GM21526 (cell line): ENCODE measurements around the gene VIL1.

Experiments used
- ATAC-seq: cut with Tn5 transposase; IDR thresholded peaks from one replicate; pipeline ENCODE4 v1.9.1; 2021; ENCODE audit warnings: moderate library complexity; ENCODE audit not compliant: unreplicated experiment, low FRiP score

Gene VIL1

DNA sequence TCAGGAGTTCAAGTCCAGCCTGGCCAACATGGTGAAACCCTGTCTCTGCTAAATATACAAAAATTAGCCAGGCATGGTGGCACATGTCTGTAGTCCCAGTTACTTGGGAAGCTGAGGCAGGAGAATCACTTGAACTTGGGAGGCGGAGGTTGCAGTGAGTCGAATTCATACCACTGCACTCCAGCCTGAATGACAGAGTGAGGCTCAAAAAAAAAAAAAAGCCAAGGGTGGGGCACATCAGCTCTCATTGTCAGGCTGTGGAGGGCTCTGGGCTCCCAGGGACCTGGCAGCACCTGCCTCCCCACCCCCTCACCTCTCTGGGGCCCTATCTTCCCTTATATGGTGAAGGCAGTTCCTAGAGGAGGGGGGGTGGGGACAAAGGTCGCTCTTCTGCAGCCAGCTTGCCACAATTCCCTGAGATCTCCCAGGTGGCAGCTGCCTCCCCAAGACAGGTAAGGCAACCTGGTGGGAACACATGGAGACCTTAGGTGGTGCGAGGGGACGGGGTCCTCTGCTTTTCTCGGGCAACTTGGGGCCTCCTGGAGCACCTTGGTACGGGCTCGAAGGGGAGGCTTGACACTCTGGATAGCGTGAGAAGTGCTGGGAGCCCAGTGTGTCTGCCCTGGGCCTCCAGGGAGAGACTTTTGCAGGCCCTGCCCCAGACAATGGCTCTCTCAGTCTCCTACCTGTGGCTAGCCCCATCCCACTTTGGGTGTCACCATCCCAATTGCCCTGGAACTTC is at the start of gene VIL1:
TSS of gene VIL1 (plus strand) at position 407 of the 742 bp plus-strand sequence. CDS start 4,656 bp downstream, outside the sequence.
- no peak for ATAC-seq

DNA sequence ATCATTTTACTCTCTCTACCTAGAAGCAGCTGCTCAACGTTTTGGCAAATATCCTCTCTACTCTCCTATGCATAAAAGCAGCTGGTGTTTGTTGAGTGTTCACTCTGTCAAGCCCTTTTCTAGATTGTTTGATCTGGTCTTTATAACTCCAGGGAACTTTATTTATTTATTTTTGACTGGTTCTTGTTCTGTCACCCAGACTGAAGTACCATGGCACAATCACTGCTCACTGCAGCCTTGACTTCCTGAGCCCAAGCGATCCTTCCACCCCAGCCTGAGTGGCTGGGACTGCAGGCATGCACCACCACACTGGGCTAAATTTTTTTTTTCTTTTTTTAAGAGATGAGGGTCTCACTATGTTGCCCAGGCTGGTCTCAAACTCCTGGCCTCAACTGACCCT is 49.6 kb upstream of the VIL1 start:
- no peak for ATAC-seq

DNA sequence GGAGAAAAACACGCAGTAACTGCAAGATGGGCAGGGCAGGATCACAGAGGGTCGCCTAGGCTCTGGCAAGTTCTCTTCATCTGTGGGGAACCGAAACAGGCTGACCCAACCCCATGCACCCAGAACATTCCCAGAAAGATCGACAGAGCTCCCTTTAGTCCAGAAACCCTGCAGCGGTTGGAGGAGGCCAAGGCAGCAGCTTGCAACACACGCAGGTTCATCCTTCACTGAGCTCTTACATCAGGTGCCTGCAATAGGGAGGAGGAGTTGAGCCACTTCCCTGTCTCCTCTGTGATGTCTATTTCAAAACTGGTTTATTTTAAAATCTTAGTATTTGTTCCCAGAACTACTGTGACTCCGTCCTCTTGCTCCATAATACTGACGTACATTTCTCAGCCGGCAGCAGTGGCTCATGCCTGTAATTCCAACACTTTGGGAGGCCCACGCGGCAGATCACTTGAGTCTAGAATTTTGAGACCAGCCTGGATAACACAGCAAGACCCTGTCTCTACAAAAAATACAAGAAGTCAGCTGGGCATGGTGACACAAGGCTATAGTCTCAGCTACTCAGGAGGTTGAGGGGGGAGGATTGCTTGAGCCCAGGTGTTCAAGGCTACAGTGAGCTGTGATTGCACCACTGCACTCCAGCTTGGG is 48.4 kb upstream of the VIL1 start:
- no peak for ATAC-seq

DNA sequence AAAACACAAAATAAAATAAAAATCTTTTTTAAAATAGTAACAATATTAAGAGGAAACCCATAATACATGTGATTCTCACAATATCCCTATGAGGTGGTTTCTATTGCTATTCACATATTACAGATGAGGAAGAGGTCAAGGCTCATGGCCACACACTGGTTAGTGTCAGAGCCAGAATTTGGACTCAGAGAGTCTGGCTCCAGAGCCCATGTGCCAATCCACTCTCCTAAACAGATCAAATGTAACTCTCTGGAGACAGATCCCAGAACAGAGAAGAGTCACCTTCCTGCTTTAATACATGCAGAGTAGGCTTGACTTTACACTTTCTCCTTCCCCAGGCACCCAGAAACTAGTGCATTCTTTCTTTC is 47.0 kb upstream of the VIL1 start:
- no peak for ATAC-seq

DNA sequence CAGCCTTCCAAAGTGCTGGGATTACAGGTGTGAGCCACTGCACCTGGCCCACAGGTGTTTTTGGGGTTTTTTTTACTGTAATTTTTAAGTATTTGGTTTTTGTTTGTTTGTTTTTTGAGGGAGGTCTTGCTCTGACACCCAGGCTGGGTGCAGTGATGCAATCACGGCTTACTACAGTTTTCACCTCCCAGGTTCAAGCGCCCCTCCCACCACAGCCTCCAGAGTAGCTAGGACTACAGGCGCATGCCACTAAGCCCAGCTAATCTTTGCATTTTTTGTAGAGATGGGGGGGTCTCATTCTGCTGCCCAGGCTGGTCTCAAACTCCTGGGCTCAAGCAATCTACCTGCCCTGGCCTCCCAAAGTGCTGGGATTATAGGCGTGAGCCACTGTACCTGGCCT is 44.1 kb upstream of the VIL1 start:
- no peak for ATAC-seq

DNA sequence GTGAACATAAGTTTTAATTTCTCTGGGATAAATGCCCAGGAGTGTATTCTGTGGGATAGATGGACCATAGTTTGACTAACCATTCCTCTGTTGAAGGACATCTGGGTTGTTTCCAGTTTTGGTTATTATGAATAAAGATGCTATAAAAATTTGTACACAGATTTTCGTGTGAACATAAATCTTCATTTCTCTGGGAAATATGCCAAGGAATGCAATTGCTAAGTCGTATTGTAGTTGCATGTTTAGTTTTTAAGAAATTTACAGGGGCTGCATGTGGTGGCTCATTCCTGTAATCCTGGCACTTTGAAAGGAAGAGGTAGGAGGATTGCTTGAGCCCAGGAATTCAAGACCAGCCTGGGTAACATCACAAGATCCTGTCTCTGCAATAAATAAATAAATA is 43.7 kb upstream of the VIL1 start:
- ATAC-seq, result no peak

DNA sequence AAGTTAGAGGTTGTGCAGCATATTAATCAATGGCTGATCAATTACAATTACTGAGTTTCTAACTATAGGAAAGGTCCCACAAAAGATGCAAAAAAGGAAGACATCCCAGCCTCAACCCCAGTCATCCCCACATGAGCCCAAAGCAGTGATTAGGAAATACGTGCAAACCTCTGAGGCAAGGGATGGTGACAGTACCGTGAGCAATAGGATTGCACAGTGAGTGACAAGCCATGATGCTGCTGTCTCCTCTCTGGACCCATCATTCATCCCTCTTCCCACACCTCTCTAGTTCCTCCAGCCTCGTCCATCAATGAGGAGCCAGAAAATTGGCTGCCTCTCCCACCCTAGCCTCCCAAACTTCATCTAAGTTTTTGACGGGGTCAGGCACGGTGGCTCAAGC is 40.9 kb upstream of the VIL1 start:
- no peak for ATAC-seq

DNA sequence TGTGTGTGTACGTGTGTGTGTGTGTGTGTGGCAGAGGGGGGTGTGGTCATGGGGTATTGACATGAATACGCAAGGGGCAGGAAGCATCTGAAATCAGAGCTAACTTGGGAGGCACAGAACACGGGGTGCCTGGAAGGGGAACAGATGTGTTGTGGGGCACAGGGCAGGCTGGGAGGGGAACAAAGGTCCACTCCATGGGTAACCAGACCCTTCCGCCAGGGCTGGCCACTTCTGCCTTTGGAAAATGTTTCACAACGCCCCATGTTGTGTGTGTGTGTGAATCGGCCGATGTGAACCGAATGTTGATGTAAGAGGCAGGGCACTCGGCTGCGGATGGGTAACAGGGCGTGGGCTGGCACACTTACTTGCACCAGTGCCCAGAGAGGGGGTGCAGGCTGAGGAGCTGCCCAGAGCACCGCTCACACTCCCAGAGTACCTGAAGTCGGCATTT is 37.0 kb upstream of the VIL1 start, which contains the start of gene SLC11A1:
TSS of gene SLC11A1 (plus strand) at position 358 of the 451 bp plus-strand sequence. CDS start 96 bp downstream, outside the sequence.
- ATAC-seq, result no peak

DNA sequence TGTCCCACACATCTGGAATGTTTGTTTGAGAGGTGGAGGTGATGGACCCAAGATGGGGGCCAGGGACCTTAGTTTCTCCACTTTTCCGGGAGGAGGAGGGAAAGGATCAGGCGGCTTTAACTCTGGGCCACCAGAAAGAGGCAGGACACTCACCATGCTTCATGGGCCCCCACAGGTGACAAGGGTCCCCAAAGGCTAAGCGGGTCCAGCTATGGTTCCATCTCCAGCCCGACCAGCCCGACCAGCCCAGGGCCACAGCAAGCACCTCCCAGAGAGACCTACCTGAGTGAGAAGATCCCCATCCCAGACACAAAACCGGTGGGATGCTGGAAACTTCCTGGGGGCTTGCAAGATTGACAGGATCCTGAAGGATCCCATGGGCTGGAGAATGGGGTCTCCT is 36.1 kb upstream of the VIL1 start:
- ATAC-seq, result no peak

DNA sequence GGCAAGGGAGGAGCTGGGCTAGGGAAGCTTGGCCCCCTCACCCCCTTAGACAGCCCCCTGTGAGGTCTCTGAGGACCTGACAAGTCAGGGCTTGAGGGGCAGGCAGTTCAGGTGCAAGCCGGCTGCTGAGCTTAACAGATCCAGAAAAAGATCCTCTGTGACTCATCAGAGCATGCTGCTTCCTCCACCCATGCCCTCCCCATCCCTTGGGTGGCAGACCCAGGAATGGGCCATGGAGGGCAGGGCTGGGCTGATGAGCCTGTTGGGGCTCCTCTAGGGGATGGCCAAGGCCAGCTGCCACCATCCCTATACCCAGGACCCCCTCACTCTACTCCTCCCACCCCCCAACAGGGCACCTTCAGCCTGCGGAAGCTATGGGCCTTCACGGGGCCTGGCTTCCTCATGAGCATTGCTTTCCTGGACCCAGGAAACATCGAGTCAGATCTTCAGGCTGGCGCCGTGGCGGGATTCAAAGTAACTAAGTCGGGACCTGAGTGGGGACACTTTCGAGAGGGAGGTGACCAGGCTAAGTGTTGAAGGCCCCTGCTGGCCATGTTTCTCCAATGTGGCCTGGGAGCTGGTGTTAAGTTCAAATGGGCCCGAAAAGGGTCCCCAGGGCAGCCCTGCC is 34.9 kb upstream of the VIL1 start:
- ATAC-seq, result no peak

DNA sequence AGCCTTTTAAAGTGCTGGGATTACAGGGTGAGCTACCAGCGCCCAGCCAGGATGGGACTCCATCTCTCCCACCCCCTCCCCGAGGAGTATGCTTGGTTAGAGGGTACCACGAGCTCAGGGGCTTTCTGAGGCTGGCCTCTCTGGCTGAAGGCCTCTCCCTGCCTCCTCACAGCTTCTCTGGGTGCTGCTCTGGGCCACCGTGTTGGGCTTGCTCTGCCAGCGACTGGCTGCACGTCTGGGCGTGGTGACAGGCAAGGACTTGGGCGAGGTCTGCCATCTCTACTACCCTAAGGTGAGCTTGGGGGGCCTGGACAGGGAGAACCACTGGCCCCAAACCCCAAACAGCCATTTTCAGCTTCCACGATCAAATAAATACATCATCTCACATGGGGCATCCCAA is 33.9 kb upstream of the VIL1 start:
- no peak for ATAC-seq

DNA sequence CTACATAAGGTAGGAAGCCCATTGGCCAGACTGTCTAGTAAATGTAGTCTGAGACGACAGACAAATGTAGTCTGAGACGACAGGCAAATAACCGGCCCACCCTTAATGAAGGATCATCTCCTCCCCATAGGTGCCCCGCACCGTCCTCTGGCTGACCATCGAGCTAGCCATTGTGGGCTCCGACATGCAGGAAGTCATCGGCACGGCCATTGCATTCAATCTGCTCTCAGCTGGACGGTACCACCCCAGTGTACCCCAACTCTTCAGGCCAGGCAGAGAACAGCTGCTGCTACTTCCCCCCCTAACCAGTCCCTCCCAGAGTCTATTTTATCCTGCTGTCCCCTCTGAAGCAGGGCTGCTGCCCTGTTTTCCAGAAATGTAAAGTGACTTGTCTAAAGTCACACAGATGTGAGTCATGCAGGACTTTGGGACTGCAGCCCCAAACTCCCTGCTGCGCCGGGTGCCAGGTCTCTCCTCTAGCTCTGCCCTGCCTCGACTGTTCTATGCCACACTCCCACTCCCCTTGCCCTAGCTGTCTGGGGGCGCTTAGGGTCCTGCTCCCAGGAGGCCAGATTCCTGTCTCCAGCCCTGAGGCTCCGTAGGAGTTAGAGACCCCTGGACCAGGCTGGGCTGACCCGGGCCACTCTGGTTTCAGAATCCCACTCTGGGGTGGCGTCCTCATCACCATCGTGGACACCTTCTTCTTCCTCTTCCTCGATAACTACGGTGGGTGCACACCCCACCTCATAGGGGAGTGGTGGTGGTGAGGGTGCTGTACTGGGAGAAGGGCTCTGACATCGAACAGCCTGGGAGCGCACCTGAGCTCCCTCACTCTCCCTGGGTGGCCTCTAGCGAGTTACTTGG is 32.2 kb upstream of the VIL1 start:
- no peak for ATAC-seq

DNA sequence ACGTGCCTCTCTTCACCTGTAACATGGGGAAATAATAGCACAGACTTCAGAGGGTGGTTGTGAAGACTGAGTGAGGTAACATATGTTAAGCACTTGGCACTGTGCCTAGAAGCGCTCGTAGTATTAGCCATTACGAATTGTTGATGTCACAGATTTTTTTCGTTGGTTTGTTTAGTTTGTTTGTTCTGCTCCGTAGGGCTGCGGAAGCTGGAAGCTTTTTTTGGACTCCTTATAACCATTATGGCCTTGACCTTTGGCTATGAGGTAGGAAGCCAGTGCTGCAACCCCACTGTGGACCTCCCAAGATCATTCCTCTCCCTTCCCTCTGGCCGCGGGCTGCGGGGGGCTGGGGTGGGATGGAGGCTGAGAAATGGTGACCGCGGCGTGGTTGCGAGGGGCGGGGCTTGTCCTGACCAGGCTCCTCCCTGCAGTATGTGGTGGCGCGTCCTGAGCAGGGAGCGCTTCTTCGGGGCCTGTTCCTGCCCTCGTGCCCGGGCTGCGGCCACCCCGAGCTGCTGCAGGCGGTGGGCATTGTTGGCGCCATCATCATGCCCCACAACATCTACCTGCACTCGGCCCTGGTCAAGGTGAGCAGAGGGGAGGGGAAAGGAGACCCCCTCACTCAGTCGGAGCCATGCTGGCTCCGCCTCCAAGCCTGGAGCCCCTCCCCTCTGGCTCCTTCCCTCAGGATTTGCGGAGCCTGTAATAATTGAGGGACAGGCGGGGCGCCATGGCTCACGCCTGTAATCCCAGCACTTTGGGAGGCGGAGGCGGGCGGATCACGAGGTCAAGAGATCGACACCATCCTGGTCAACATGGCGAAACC is 31.3 kb upstream of the VIL1 start:
- ATAC-seq, result no peak

DNA sequence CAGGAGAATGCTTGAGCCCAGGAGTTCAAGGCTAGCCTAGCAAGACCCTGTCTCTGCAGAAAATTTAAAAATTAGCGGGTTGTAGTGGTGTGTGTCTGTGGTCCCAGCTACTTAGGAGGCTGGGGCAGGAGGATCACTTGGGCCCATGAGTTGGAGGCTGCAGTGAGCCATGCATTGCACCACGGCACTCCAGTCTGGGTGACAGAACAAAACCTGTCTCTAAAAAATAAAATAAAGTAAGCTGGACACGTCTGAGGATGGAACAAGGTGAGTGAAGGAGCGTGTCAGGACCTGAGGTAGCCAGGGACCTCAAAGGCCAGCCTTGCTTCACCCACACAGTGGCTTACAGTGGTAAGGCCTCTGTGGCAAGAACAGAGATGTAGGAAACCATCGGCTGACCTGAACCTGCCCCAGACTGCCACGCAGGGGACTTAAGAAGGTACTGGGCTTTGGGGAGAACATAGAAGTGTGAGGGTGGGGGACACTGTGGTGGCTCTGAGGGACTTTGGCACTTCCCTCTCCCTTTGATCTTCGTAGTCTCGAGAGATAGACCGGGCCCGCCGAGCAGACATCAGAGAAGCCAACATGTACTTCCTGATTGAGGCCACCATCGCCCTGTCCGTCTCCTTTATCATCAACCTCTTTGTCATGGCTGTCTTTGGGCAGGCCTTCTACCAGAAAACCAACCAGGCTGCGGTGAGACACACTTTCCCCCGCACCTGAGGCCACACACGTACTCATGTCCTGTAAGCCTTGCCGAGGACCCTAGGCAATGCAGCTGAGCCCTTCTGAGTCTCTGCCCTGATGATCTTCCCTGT is 29.4 kb upstream of the VIL1 start:
- no peak for ATAC-seq

DNA sequence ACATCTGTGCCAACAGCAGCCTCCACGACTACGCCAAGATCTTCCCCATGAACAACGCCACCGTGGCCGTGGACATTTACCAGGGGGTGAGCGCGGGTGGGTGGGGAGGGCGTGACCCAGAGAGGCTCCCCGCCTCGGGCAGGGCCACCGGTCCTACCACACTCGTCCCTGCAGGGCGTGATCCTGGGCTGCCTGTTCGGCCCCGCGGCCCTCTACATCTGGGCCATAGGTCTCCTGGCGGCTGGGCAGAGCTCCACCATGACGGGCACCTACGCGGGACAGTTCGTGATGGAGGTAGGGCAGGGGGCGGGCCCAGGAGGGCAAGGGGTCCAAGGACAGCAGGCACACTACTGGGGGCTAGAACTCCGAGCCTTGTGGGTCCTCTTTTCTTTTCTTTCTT is 27.7 kb upstream of the VIL1 start:
- no peak for ATAC-seq

DNA sequence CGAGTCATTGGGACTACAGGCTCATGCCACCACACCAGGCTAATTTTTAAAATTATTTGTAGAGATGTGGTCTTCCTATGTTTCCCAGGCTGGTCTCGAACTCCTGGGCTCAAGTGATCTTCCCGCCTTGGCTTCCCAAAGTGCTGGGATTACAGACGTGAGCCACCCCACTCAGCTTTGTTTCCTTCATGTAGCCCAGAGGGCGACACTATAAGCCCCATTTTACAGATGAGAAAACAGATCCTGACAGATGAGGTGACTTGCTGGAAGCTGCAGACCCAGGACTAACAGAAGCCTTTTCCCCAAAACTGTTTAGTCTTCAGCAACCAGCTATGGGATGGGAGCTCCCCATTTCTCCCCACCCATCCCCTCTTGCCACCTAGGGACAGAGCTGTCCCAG is 26.5 kb upstream of the VIL1 start:
- ATAC-seq, result no peak

DNA sequence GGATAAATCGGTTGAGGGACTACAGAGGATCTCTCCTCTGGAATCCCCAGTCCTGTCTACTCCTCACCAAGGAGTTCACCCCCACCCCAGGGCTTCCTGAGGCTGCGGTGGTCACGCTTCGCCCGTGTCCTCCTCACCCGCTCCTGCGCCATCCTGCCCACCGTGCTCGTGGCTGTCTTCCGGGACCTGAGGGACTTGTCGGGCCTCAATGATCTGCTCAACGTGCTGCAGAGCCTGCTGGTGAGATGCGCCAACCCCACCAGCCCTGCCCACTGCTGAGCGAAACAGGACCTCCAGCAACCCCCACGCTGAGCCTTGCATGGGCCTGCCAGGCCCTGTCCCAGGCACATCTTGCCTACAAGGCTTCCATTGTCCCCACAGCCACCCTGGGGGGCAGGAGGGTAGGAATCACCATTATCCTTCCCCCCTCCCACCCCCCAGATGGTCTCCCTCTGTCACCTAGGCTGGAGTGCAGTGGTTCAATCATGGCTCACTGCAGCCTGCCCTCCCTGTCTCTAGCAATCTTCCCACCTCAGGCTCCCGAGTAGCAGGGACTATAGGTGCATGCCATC is 25.9 kb upstream of the VIL1 start:
- no peak for ATAC-seq

DNA sequence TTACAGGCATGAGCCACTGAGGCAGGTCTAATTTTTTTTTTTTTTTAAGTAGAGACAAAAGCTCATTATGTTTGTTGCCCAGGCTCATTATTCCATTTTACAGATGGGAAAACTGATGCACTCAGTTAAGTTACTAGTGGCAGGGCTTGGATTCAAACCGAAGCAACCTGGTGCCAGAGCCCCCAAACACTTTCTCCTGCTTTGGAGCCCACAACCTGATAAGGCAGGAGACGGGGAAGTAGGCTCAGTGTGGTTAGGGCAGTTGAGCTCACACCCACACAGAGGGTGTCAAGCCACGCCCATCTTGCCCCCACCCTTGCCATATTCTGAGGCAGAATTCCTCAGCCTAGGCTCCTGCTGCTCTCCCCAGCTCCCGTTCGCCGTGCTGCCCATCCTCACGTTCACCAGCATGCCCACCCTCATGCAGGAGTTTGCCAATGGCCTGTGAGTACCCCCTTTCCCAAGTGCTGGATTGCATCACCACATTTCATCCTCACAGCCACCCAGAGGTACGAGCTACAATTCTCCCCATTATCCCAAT is 25.1 kb upstream of the VIL1 start:
- no peak for ATAC-seq
